AG09309 (cell line): ENCODE data around the gene KCNK13.

ENCODE experiments used
- DNase-seq: peaks from one replicate; pipeline ENCODE4 v3.0.0-alpha.2; 2010; ENCODE audit warnings: low read depth
- H3K4me3 ChIP-seq: 2 replicates; pipeline ENCODE4 v1.5.1; 2011; ENCODE audit warnings: mild to moderate bottlenecking, low read depth, low read length, moderate library complexity; ENCODE audit not compliant: control insufficient read depth
- CTCF ChIP-seq: IDR thresholded peaks from 2 replicates; pipeline ENCODE4 v1.5.1; 2011; ENCODE audit warnings: mild to moderate bottlenecking, low read depth, low read length, inconsistent platforms; ENCODE audit not compliant: insufficient read depth, control insufficient read depth; ENCODE audit errors: missing control alignments

Gene KCNK13

DNA sequence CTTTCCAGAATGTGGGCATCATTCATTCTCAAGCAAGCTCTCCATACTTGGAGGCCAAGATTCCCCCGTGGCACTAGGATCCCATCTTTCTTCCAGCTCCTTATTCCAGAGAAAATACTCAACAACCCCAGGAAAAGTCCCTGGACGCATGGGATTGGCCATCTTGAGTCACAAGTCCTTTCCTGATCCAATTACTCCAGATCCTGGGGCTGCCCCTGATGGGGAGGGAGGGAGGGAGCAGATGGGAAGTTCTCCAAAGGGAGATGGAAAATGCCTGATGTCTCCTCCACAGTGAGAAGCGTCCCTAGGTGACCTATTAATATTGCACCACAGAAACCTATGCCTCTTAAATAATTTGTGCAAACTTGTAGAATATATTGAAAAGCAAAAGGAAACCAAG is 12.4 kb upstream of the KCNK13 start:
- DNase-seq: no peak
- TF ChIP-seq CTCF: no peak
- H3K4me3 ChIP-seq: no peak overlapping the region

- TF ChIP-seq CTCF: no peak
- H3K4me3 ChIP-seq: no peak overlapping the region
- DNase-seq: no peak
Measured at GRCh38 chr14:90050271-90050670, 11.5 kb upstream of the KCNK13 start.

GRCh38 chr14:90053044-90053443 is 8.8 kb upstream of the KCNK13 start:
- TF ChIP-seq CTCF: no peak
- no peak overlapping the region for H3K4me3 ChIP-seq
- DNase-seq: peak; percentile 8

DNA sequence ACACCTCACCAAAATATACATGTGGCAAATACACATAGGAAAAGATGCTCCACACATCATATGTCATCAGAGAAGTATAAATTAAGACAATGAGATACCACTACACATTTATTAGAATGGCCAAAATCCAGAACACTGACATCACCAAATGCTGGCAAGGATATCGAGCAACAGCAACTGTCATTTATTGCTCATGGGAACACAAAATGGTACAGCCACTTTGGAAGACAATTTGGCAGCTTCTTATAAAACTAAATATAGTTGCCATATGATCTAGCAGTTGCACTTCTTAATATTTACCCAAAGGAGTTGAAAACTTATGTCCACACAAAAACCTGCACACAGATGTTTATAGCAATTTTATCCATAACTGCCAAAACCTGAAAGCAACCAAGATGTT is 7.0 kb upstream of the KCNK13 start:
- H3K4me3 ChIP-seq: no peak overlapping the region
- no peak for TF ChIP-seq CTCF

DNA sequence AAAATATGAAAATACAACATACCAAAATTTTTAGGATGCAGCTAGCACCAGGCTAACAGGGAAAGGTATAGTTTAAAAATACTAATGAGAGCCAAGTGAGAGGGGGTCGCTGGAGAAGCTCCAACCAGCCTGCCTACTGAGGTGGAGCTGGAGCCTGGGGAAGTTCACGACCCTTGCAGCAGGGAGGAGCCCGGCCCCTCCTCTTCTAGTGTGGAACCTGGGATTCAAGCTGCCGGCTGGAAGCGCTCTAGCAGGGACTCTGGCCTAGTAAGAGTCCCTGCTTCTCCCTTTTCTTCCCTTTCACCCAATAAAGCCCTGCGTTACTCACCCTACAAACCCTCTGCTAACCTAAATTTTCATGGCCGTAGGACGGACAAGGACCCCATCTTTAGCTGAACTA is 5.0 kb upstream of the KCNK13 start:
- no peak overlapping the region for H3K4me3 ChIP-seq
- no peak for TF ChIP-seq CTCF
- no peak for DNase-seq

More for the DNA sequence above, 7.0 kb upstream of the KCNK13 start:
- DNase-seq: no peak

- no peak for TF ChIP-seq CTCF
- no peak for DNase-seq
- H3K4me3 ChIP-seq: no peak overlapping the region
Measured at GRCh38 chr14:90058876-90059458, 2.8 kb upstream of the KCNK13 start.
